ENCODE results near the gene TLNRD1.

Gene TLNRD1

DNA sequence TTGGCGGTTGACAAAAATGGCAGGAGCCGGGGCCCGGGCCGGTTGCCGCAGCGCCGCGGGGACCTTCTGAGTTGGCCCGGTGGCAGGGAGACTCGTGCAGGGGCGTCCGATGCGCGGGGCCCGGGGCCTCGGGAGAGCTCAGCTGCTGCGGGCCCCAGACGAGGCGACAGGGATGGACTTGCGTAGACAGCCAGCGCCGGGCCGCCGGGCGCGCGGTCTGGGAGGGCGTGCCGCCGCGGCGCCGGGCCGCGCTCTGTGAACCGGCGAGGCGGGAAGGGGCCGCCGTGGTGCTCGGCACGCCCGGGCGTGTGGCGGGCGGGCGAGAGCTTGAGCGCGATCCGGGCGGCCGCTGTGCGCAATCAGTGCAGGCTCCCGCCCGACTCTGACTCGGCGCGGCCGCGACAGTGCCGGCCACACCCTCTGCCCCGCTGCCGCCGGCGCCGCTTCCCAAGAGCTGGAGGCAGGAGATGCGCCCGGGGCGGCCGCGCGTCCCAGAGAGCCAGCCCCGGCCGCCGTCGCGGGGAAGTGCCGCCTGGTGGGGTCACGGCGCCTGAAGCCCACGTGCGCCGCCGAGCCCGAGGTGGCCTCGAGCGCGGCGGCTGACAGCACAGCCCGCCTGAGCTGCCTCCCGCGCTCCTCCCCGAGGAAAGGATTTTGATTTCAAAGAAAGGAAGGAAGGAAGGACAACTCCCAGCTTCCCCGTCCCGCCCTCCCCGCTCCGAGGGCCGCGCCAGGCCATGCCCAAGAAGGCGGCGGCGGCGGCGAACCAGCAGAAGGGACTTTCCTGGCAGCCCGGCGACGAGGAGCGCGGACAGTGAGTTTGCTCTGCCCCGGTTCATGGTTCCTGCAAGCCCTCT lies 657 bp downstream of the TLNRD1 start:
- DNase-seq (ENCODE audit: low read depth in 2 of 2, low spot score in 1 of 2): peak in 1 of 2 donors; percentile 32

- DNase-seq (ENCODE audit: low read depth in 2 of 2, low spot score in 1 of 2): no peak
Measured at GRCh38 chr15:81002009-81002330, 1.2 kb downstream of the TLNRD1 start.

DNA sequence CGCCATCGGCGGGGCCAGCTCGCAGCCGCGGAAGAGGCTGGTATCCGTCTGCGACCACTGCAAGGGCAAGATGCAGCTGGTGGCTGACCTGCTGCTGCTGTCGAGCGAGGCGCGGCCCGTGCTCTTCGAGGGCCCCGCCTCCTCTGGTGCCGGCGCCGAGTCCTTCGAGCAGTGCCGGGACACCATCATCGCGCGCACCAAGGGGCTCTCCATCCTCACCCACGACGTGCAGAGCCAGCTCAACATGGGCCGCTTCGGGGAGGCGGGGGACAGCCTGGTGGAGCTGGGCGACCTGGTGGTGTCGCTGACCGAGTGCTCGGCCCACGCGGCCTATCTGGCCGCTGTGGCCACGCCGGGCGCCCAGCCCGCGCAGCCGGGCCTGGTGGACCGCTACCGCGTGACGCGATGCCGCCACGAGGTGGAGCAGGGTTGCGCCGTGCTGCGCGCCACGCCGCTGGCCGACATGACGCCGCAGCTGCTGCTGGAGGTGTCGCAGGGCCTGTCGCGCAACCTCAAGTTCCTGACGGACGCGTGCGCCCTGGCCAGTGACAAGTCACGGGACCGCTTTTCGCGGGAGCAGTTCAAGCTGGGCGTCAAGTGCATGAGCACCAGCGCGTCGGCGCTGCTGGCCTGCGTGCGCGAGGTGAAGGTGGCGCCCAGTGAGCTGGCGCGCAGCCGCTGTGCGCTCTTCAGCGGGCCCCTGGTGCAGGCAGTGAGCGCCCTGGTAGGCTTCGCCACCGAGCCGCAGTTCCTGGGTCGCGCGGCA lies 1.8 kb downstream of the TLNRD1 start:
- DNase-seq (ENCODE audit: low read depth in 2 of 2, low spot score in 1 of 2): no peak

DNA sequence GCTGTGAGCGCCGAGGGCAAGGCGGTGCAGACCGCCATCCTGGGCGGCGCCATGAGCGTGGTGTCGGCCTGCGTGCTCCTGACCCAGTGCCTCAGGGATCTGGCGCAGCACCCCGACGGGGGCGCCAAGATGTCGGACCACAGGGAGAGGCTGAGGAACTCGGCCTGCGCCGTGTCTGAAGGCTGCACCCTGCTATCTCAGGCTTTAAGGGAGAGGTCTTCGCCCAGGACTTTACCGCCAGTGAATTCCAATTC lies 2.3 kb downstream of the TLNRD1 start:
- no peak for DNase-seq (ENCODE audit: low read depth in 2 of 2, low spot score in 1 of 2)

DNA sequence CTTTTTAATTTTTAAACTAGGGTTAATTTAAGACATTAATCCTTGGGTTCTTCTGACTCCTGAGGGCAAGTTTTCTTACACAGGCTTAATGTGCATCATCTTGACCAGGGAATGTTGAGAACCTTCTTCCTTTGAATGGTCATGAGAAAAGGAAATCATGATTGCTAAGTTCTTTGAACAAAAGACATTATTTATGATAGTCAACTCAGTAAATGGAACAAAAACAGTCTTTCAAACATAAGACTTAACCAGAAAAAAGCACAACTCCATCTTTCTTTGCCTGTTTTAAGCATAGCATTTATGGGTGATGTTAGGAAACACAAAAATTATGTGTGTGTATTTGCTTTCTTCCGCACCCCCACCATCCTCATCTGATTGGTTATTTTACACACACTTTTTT lies 5.4 kb downstream of the TLNRD1 start:
- DNase-seq (ENCODE audit: low read depth in 2 of 2, low spot score in 1 of 2): no peak

- no peak for DNase-seq (ENCODE audit: low read depth in 2 of 2, low spot score in 1 of 2)
Measured at GRCh38 chr15:81007428-81008064, 6.8 kb downstream of the TLNRD1 start.

- no peak for DNase-seq (ENCODE audit: low read depth in 2 of 2, low spot score in 1 of 2)
Measured at GRCh38 chr15:81008312-81008711, 7.6 kb downstream of the TLNRD1 start.

GRCh38 chr15:81010086-81010485 lies 9.4 kb downstream of the TLNRD1 start:
- DNase-seq (ENCODE audit: low read depth in 2 of 2, low spot score in 1 of 2): no peak

DNA sequence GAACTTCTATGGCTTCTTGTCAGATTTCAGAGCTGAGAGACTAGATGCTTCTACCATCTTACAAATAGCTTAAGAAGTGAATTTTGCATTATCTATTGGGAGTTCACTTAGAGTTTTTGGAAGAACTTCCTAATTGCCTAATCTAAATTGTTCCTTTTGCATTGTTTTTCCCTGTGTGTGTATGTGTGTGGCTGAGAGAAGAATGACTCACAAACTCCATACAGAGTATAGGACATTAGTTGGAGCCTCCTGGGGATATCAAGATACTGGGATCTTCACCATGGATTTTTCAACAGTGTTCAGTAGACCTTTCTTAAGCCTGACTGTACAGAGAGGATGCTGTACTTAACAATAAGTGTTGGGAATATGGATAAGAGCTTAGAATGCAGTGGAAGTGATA lies 10.9 kb downstream of the TLNRD1 start:
- DNase-seq (ENCODE audit: low read depth in 2 of 2, low spot score in 1 of 2): no peak

GRCh38 chr15:81012588-81012987 lies 11.9 kb downstream of the TLNRD1 start:
- no peak for DNase-seq (ENCODE audit: low read depth in 2 of 2, low spot score in 1 of 2)

DNA sequence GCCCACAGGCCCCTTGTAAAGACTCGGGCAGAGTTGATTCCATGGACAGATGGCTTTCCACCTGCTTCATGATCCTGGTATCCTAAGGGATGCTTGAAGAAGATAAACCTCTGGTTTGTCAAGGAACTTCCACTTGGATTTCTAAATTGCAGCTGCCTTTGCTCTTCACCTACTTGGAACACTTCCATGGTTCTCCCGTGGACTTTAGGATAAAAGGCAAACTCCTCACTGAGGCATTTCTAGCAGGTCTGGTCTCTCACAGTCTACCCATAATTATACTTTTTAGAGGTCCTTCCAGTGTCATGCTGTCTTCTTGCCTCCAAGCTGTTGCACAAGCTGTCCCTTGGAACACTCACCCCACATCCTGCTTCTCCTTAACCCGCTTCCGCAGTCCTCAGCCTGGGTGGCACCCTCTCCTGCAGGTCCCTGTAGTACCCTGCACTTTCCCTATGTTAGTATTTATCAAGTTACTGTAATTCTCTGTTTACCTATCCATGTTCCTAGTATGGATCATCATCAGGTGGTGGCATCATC lies 12.7 kb downstream of the TLNRD1 start:
- no peak for DNase-seq (ENCODE audit: low read depth in 2 of 2, low spot score in 1 of 2)

- DNase-seq (ENCODE audit: low read depth in 2 of 2, low spot score in 1 of 2): no peak
Measured at GRCh38 chr15:81014446-81015093, 13.8 kb downstream of the TLNRD1 start.

DNA sequence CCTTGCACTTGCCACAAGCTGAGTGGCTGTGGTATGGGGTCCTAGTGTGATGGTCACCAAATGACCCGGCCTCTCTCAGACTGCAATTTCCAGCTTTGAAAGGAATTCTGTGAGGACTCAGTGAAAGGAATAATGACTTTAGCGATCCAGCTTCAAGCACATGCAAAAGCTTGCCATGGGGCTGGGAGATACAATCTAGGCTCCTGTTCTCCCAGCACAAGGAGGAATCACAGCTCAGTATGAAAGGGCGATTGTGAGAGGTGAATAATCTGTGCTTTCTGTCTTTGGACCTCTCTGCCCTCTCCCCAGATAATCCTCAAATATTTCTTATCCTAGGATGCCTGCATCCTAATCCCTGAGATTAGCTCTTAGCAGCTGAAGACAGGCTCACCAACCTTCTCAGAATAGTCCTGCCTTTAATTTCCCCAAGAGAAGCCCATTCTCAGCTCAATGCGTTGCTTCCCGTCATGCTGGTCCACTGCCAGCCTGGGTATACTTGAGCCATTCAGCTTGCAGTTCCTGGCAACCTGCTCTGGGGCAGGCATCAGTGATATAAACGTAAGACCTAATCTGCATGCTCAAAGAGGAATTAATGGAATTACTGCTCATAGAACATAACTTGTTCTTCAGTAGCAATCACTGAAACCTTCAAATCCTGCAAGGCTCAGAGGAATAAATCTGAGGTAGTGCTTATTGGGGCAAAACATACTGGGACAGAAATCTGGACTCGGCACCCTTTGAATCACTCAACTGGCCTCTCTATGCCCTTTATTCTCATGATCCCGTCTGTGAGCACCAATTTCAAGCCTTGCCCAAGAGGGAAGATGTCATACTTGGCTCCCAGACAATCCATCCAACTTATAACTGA lies 15.1 kb downstream of the TLNRD1 start:
- no peak for DNase-seq (ENCODE audit: low read depth in 2 of 2, low spot score in 1 of 2)

DNA sequence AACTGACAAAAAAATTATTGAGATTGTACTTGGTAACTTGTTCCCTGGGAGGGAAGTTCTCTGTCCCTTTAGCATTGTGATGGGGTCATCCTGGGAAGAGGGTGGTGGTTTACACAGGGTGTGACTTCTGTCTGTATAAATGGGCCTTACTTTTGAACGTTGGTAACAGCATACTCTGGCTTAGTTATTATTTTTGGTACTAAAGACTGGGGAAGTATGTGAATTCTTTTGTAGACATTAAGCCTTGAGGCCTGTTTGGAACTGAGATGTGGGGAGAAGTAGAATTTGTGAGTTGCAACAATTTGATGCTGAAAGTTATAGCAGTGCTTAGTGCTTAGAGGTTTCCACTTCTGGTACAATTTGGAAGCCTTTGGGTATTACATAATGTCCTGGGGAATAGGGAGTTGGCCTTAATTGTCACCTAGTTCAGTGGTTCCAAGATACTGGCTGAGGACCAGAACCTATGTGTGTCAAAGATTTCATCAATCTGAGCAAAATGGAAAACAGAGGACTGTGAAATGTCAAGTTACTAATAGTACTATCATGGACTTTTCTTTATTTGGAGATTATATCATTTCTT lies 15.9 kb downstream of the TLNRD1 start:
- DNase-seq (ENCODE audit: low read depth in 2 of 2, low spot score in 1 of 2): no peak

GRCh38 chr15:81018197-81018596 lies 17.5 kb downstream of the TLNRD1 start:
- DNase-seq (ENCODE audit: low read depth in 2 of 2, low spot score in 1 of 2): no peak

DNA sequence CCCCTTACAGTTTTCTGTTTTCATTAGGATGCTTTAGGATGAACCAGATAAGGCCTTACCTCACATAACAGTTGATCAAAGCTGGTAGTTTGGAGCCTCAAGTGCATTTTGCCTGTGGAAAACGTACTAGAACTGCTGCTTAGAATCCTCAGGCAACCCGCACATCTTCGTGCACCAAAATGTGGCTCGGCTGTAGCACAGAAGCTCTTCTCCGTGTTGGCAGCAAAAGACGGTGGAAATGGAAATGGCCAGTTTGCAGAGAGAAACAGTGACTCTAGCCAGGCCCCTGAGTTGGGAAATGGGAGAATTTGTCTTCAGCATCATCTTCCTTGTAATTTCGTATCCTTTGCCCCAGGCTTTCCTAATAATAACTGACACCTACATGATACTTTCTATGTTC lies 20.6 kb downstream of the TLNRD1 start:
- DNase-seq (ENCODE audit: low read depth in 2 of 2, low spot score in 1 of 2): no peak

DNA sequence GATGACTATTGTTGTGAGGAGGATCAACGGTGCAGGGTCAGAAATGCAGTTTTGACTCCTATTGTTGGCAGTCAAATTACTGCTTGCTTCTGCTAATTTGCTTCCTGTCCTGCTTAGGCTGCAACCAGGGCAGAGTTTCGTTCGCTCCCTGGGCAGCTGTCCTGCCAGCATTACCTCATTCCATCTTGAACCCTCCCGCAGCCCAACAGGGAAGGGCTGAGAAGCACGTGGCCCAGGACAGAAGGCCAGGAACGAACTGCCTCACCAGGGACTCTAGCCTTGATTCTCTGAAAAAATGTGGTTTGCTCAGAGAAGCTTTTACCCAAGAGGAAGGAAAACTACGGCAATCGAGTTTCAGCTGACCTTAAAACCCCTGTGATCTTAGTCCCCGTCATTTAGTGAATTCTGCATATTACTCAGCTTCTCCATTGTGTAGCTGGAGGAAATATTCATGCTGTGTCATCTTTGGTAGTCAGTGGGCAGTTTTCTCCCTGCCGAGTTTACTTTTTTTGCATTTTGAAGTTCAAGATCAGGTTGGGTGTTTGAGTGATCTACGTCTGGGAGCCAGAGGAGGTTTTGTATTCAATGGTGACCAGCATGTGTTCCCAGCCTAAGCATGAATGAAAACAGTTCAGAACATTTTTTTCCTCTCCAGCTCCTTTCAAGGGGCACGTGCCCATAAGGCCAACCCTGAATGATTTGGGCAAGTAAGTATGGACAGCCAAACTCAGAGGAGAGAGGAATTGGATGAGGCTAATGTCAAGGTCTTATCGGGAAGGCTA lies 23.0 kb downstream of the TLNRD1 start:
- no peak for DNase-seq (ENCODE audit: low read depth in 2 of 2, low spot score in 1 of 2)

- DNase-seq (ENCODE audit: low read depth in 2 of 2, low spot score in 1 of 2): no peak
Measured at GRCh38 chr15:81024265-81024872, 23.6 kb downstream of the TLNRD1 start.

DNA sequence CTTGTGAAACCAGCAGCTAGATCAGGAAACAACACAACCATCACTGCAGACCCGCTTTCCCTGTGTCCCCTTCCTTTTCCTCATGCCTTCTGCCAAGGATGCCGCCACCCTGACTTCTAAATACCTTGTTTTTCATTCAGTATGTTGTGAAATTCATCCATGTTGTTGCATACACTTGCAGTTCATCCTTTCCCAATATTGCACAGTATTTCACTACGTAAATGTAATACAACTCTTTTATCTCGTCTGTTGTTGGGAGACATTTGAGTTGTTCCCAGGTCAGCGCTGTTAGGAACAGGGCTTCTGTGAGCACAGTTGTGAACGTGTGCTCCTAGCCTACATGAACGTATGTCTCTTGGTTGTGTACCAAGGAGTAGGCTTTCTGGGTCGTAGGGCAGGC lies 24.2 kb downstream of the TLNRD1 start:
- DNase-seq (ENCODE audit: low read depth in 2 of 2, low spot score in 1 of 2): no peak

All from stimulated activated CD8-positive, alpha-beta memory T cell treated with anti-CD3 and anti-CD28 coated beads, Interleukin-4, amount 100 ng/mL, for 4 hours (primary cell).